Eye (tissue), 1 donor: ENCODE data around the gene MCRIP2.

ENCODE experiments used
- DNase-seq: peaks from one replicate; pipeline ENCODE4 v3.0.0-alpha.2; 2015

Gene MCRIP2

GRCh38 chr16:633336-634050 lies 8.1 kb upstream of the MCRIP2 start:
- no peak for DNase-seq

GRCh38 chr16:634051-634670 lies 7.5 kb upstream of the MCRIP2 start:
- DNase-seq = no peak

- DNase-seq = no peak
Observed at GRCh38 chr16:634996-635395, 6.6 kb upstream of the MCRIP2 start.

GRCh38 chr16:635573-636205 lies 5.9 kb upstream of the MCRIP2 start:
- DNase-seq = no peak

GRCh38 chr16:636206-637080 lies 5.2 kb upstream of the MCRIP2 start, which contains the start of gene METTL26:
Gene METTL26, minus strand, starts transcription at chr16:636305. Its CDS starts 15 bp downstream, at chr16:636290.
- peak; percentile 98 for DNase-seq

- DNase-seq = peak; percentile 77
Observed at GRCh38 chr16:637081-638018, 4.3 kb upstream of the MCRIP2 start.

- DNase-seq = no peak
Observed at GRCh38 chr16:638034-638543, 3.5 kb upstream of the MCRIP2 start.

- no peak for DNase-seq
Observed at GRCh38 chr16:638836-639235, 2.8 kb upstream of the MCRIP2 start.

GRCh38 chr16:640614-641013 lies 1.0 kb upstream of the MCRIP2 start:
- DNase-seq = no peak

GRCh38 chr16:642189-643049 lies 791 bp downstream of the MCRIP2 start:
- peak; percentile 55 for DNase-seq

- no peak for DNase-seq
Observed at GRCh38 chr16:643050-643368, 1.4 kb downstream of the MCRIP2 start.

GRCh38 chr16:644556-644955 lies 2.9 kb downstream of the MCRIP2 start:
- no peak for DNase-seq

GRCh38 chr16:645852-646678 lies 4.4 kb downstream of the MCRIP2 start:
- DNase-seq = no peak

- DNase-seq = no peak
Observed at GRCh38 chr16:646679-647172, 5.1 kb downstream of the MCRIP2 start.

GRCh38 chr16:647173-647902 lies 5.7 kb downstream of the MCRIP2 start:
- no peak for DNase-seq

GRCh38 chr16:648071-648780 lies 6.6 kb downstream of the MCRIP2 start:
- no peak for DNase-seq

GRCh38 chr16:648781-649589 lies 7.4 kb downstream of the MCRIP2 start, which contains the start of gene WDR90:
Gene WDR90, plus strand, starts transcription at chr16:649365. Its CDS starts 52 bp downstream, at chr16:649417.
- DNase-seq = peak; percentile 96
